ENCODE results near the gene ADAM8. TPM values are rescaled to one million over a fixed set of nuclear protein-coding genes. Genes with fewer than 3 reads are reported as not detected.

The ADAM8 gene
- total and polyA plus RNA-seq, 2 of the 4 experiments (the other 2 are of a cell fraction), result under 0.01 to 0.74 TPM

- no peak for TF ChIP-seq MXI1 (IDR thresholded peaks at IDR 0.05; ENCODE audit: borderline replicate concordance, low read depth, low read length)
Observed at GRCh38 chr10:133214468-133215410, 61.9 kb downstream of the ADAM8 start (continued).

GRCh38 chr10:133213641-133214467 lies 62.8 kb downstream of the ADAM8 start:
- Histone ChIP-seq H2AK9ac (replicated peaks; ENCODE audit: low read depth, low read length, poor library complexity) (no peak overlapping the region), H3K9ac (ENCODE audit: low read depth, low read length) (no peak overlapping the region)
- no TSS peak for BruUV-seq (replicated peaks)
- TF ChIP-seq ELK1 (IDR thresholded peaks at IDR 0.05; ENCODE audit: borderline replicate concordance, low read depth, low read length) (no peak), FOS (IDR thresholded peaks at IDR 0.05; ENCODE audit: low read depth, low read length) (no peak), CHD1 (IDR thresholded peaks at IDR 0.05; ENCODE audit: low read depth, low read length) (no peak), RCOR1 (IDR thresholded peaks at IDR 0.05; ENCODE audit: insufficient replicate concordance, low read length) (no peak), RFX5 (IDR thresholded peaks at IDR 0.05; ENCODE audit: low read depth, low read length) (no peak), POLR2A (IDR thresholded peaks at IDR 0.05; ENCODE audit: low read depth, low read length) (no peak), SMC3 (IDR thresholded peaks at IDR 0.05; ENCODE audit: low read depth, low read length) (no peak), BHLHE40 (IDR thresholded peaks at IDR 0.05; ENCODE audit: low read depth, low read length) (no peak), RAD21 (IDR thresholded peaks at IDR 0.05; ENCODE audit: low read length) (no peak), MAFK (IDR thresholded peaks at IDR 0.05; ENCODE audit: low read depth, low read length) (no peak), MAZ (IDR thresholded peaks at IDR 0.05; ENCODE audit: borderline replicate concordance, low read depth, low read length) (no peak)

More at GRCh38 chr10:133213641-133214467, 62.8 kb downstream of the ADAM8 start:
- ChIA-PET POLR2A (ENCODE audit: unreplicated experiment) (no interaction called here), CTCF (no interaction called here)
- peaks cover 2% of the 10 kb centered on the region; the same call in 1 of the 2 replicates for H3K27me3 ChIP-seq (ENCODE audit: control insufficient read depth, insufficient read depth, low read length)
- no peak overlapping the region for H2BK15ac ChIP-seq (ENCODE audit: low read depth, low read length)
- H3K56ac ChIP-seq (ENCODE audit: extremely low read depth, insufficient read depth, low read length), result no peak overlapping the region
- no peaks in the 10 kb centered on the region for H3K36me3 ChIP-seq (ENCODE audit: control insufficient read depth, insufficient read depth, low read length)
- H2AK5ac ChIP-seq (ENCODE audit: low read depth, low read length), result no peak overlapping the region
- no peak overlapping the region for H2BK120ac ChIP-seq (ENCODE audit: low read depth, low read length)
- no peak for ATAC-seq (ENCODE audit: low read depth)
- H4K91ac ChIP-seq (ENCODE audit: insufficient read depth, low read depth, low read length), result no peak overlapping the region
- H4K20me1 ChIP-seq (ENCODE audit: insufficient read depth, low read length), result no peaks in the 10 kb centered on the region
- in situ Hi-C loops (cut with MboI; ENCODE audit: low sequenced_read_pairs) (no loop called here), dilution Hi-C loops (cut with HindIII; ENCODE audit: low sequenced_read_pairs, unreplicated experiment) (no loop called here), intact Hi-C loops (cut with micrococcal nuclease) (no loop called here)
- no peak overlapping the region for H3K14ac ChIP-seq (replicated peaks; ENCODE audit: low read depth, low read length)
- H2BK20ac ChIP-seq (ENCODE audit: low read depth, low read length), result no peak overlapping the region
- H2BK5ac ChIP-seq (ENCODE audit: low read depth, low read length, poor library complexity, severe bottlenecking), result no peak overlapping the region
- WGBS, 2 experiments (ENCODE audit: extremely low coverage in 2 of 2, insufficient read length in 1 of 2), result 77% methylated on average over 22 of the region's 32 CpGs; no CpG with 5 or more reads in 1 of the 2 experiments
- H3K4me1 ChIP-seq (ENCODE audit: control insufficient read depth, insufficient read depth, low read length), result no peaks in the 10 kb centered on the region
- no peaks in the 10 kb centered on the region for H3K79me1 ChIP-seq (ENCODE audit: low read depth in 1 of 2, low read length in 2 of 2)
- no peak overlapping the region for H4K8ac ChIP-seq (ENCODE audit: low read depth in 2 of 2, low read length in 2 of 2)
- no peak overlapping the region for H2AFZ ChIP-seq (replicated peaks; ENCODE audit: low read length, poor library complexity)
- H3K27ac ChIP-seq (ENCODE audit: insufficient read depth, low read length), result no peak overlapping the region
- no peak for DNase-seq
- H4K5ac ChIP-seq (ENCODE audit: low read depth, low read length), result no peak overlapping the region
- H3K9me3 ChIP-seq (ENCODE audit: control insufficient read depth, insufficient read depth, low read length), result peaks cover 2% of the 10 kb centered on the region; the same call in 1 of the 2 replicates
- no peak overlapping the region for H3K4ac ChIP-seq (ENCODE audit: low read depth, low read length)
- H3K4me3 ChIP-seq (ENCODE audit: insufficient read depth, low read depth, low read length), result no peak overlapping the region
- H3K18ac ChIP-seq (ENCODE audit: low read depth, low read length), result no peak overlapping the region
- no peak overlapping the region for H3K23ac ChIP-seq (ENCODE audit: low read depth, low read length)
- H3K4me2 ChIP-seq (ENCODE audit: low read depth, low read length), result no peak overlapping the region
- no peaks in the 10 kb centered on the region for H3K9me1 ChIP-seq (ENCODE audit: insufficient read depth, low read length)
